ELR (cell line): ENCODE results near the gene KCNJ15.

Experiments
- DNase-seq: peaks from one replicate; pipeline ENCODE4 v3.0.0-alpha.2; 2015; ENCODE audit warnings: low read depth

KCNJ15 gene

DNA sequence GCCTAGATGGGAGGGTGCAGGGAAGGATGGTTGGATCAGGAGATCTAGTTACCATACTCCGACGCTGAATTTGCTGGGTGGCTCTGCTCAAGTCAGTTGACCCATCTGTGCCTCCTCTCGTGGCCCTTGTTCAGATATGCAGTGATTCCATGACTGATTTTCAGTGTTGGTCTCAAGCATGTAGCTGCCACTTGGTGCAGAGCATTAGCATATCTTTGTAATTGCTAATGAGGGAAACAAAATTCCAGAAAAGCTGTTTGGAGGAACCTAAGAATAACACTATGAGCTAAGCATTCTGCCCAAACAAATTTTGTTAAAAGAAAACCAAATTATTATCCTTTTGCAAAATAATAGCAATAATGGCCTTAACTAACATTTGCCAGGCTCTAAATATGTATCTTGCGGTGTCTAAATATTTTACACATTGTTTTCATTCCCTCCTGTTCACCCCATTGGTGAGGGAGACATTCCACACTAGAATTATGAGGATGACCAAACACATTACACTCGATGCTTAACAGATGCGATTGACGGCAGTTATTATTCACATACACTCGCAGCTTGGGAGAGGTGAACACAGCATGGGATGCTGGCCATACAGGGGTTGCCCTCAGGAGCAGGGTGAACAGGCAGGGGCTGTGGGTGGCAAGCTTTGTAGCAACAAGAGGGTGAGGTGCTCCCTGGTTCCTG lies 69.1 kb downstream of the KCNJ15 start:
- DNase-seq = no peak

GRCh38 chr21:38326429-38326828 lies 69.6 kb downstream of the KCNJ15 start:
- no peak for DNase-seq

GRCh38 chr21:38326899-38327298 lies 70.1 kb downstream of the KCNJ15 start:
- DNase-seq = no peak

DNA sequence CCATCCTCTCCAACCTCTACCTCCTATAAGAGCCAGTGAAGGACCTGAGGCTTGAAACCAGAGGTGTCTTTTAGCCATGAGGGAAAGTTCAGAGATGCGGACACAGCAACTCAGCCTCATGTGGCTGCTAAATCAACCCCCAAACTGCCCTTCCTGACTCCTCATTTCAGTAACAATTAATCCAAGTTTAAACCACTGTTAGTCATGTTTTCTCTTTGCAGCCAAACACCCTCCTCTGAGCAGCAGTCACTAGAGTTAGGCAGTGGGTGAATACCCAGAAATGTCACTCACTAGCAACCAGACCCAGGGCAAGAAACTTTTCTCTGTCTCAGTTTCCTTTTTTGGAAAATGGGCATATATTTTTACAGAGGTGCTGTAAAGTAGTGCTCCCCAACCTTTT lies 71.2 kb downstream of the KCNJ15 start:
- DNase-seq = no peak

- no peak for DNase-seq
Measured at GRCh38 chr21:38329162-38329561, 72.4 kb downstream of the KCNJ15 start.

DNA sequence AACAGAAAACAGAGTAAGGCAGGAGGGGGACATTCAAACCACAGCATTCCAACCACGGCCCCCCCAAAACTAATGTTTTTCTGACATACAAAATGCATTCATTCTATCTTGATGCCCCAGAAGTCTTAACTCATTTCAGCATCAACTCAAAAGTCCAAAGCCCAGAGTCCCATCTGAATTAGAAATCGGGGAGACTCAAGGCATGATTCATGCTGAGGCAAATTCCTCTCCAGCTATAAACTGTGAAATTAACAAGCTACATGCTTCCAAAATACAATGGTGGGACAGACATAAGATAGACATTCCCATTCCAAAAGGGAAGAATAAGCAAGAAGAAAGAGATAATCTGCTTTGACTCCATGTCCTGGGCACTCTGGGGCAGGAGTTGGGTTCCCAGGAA lies 73.9 kb downstream of the KCNJ15 start:
- peak; percentile 25 for DNase-seq

- peak; percentile 35 for DNase-seq
Measured at GRCh38 chr21:38333301-38334272, 76.8 kb downstream of the KCNJ15 start.

- no peak for DNase-seq
Measured at GRCh38 chr21:38334866-38335265, 78.1 kb downstream of the KCNJ15 start.

DNA sequence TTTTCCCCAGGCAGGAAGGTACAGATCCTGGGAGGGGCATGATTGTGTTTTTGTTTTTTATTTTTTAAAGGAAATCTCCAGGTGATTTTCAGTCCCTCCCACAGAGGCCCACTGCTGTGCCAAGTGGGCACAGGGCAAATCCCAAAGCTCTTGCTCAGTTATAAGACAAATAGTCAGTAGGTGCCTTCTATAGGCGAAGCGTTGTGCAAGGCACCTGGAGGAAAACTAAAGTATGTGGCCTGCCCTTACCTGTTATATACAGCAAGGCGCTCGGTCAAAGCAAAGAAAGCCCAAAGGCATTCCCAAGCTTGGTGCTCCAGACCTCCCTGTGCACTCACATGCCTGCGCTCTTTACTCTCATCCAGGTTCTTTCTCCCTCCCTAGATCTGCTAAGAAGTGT lies 81.0 kb downstream of the KCNJ15 start:
- no peak for DNase-seq

DNA sequence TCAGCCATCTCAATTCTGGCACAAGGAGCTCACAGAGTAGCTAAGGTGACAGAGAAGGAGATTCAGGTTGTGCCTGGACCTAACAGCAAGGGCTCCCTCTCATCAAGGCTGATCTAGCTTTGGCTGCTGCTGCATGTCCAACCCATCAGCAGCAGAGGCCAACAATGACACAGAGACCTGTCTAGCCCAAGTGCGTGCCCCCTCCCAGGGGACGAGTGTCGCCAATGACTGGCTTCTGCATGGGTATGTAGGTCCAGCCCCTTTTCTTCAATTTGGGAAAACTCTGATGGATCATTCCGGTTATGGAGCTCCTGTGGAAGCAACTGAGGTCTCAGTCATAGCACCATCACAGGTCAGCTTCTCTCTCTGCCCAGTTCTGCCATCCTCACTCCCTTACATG lies 83.3 kb downstream of the KCNJ15 start:
- no peak for DNase-seq

- DNase-seq = no peak
Measured at GRCh38 chr21:38341546-38342012, 84.8 kb downstream of the KCNJ15 start.

DNA sequence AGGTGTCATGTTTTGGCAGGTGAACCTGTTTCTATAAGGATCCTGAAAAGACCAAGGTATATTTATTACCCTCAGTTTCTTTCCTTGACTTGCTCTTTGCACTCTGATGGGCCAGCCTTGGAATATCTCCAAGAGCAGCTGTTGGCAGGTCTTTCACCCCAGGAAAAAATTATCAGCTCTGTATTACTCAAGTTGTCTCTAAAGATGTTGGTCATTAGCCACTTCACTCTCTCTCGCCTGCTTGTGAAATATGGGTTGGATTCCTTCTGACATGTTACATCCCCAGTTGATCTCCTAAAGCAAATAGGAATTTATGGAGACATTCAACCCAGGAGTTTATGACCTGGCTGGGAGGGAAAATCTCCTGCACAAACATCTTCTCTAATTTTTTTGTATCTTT lies 85.9 kb downstream of the KCNJ15 start:
- no peak for DNase-seq

- no peak for DNase-seq
Measured at GRCh38 chr21:38343691-38344090, 86.9 kb downstream of the KCNJ15 start.

GRCh38 chr21:38346286-38346685 lies 89.5 kb downstream of the KCNJ15 start:
- DNase-seq = no peak

DNA sequence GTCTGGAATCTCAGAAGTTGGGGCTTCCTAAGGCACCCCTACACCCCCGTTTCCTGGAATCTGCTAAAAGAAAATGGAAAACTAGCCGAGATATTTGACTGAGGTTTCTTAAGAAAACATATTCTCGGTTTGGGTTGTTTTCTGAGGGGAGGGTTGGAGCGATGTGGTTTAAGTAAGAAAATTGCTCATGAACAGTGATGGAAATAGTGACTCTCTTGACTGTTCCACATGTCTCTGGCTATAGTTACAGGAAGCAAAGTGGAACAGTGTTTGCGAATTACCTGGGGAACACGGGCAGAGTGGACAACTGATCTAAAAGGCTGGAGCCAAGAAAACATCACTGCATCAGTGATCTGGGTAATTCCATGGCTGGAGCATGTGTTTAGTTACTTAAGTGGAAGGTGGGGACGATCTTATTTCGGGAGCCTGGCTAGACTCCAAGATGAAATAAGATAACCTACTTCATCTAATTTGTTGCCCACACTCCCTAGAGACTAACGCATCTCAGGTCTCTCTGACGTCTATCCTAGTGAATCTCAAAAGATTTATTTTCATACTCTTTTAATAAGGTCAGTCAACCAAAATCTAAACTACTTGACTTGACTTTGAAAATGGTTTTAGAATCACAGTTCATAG lies 92.4 kb downstream of the KCNJ15 start:
- no peak for DNase-seq

- no peak for DNase-seq
Measured at GRCh38 chr21:38349977-38350376, 93.2 kb downstream of the KCNJ15 start.

DNA sequence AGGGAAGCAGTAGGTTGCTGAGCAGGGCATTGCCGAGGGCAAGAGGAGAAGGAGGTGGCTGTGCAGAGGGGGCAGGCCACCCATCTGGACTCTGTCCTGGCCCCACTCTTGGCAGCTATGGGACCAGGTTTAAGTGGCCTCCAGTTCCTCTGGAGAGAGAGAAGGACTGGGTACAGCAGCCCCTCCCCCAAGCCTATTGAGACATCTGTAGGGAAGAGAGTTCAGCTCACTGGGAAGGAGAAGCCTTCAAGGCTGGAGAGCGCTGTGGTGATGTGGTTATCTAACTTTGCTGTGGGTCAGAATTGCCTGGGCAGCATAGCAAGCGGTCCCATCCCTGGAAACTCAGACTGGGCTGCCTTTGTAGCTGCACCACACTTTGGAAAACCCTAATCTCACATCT lies 93.9 kb downstream of the KCNJ15 start:
- no peak for DNase-seq

DNA sequence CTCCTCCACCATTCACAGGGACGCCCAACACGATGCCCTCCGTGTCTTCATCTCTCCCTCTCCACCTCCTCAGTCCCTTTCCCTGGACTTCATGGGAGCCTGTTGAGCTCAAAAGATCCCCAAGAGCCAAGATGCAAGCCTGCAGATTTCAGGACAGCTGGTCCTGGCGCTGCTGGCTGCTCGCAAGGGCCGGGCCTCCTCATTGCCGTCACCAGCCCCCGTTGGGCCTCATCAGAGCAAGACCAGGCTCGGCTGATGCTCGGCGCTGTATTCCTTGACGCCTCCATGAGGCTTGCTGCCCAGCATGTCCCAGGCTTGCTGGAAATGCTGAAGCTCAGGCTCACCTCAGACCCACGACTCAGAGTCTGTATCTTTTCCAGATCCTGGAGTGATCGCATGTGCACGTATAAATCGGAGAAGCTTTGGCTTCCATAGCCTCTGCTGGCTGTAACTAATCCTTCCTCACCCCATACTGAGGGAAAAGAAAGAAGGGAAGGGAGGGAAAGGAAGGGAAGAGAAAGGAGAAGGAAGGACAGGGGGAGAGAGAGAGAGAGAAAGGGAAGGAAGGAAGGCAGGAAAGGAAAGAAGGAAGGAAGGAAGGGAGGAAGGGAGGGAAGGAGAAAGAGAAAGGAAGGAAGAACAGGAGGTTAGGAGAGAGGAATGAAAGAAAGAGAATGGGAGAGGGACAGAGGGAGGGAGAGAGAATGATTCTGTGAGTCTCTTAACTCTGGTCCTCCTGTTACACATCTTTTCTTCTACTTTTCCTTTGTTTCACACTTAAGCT lies 94.6 kb downstream of the KCNJ15 start:
- no peak for DNase-seq

GRCh38 chr21:38351961-38352521 lies 95.2 kb downstream of the KCNJ15 start:
- DNase-seq = peak; percentile 82

DNA sequence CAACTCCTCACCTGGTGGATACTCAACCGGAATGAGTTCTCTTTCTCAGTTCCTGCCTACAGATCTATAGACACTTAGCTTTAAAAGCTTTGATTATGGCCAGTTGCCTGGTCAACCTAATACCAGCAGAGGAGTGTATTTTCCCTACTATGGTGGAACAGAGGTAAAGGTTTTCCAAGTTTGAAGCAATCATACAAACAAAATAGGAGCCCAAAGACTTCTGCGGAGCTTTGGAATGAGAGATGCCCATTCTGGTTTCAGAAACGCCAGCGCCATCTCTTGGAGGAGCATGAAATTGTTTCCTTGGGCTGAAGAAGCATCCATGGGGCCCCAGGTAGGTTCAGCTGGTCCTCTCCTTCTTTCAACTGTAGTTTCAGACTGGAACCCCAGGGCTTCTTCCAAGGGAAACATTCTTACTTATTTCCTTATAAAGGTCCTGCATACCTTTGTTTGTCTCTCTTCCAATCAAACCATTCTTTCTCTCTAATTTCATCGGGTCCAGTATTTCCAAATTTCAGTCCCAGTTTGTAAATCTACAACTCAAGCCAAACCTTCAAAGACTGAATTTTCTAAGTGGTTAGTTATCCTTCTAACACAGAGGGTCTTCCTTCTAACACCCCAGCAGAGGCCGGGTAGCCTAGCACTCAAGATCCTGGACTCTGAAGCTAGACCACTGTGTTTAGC lies 95.9 kb downstream of the KCNJ15 start:
- DNase-seq = peak; percentile 81

- no peak for DNase-seq
Measured at GRCh38 chr21:38354231-38354630, 97.4 kb downstream of the KCNJ15 start.
